OCI-LY3 (cell line): ENCODE data around the gene EXD3.
"Not testable (repeated sequence)": the region's sequence is repeated elsewhere in the genome, so short reads cannot be mapped to it uniquely, and the experiment has no call there.

Source experiments
- H2AFZ ChIP-seq: fragments of 200-600, 300-600 bp; shearing (Covaris generic); 2 replicates; pipeline ENCODE4 v1.6.0; 2014; ENCODE audit warnings: antibody characterized with exemption, low read depth, low read length
- H3K27ac ChIP-seq: fragments of 200-600, 300-600 bp; sonication (generic); 2 replicates; pipeline ENCODE4 v1.5.1; 2014; ENCODE audit warnings: mild to moderate bottlenecking, low read length, moderate library complexity, mixed read lengths
- H3K27me3 ChIP-seq: fragments of 200-600, 300-600 bp; sonication (generic); 2 replicates; pipeline ENCODE4 v1.6.1; 2014; ENCODE audit warnings: low read depth, low read length, mixed read lengths
- H3K36me3 ChIP-seq: fragments of 200-600, 300-600 bp; sonication (generic); replicated peaks from 2 replicates; pipeline ENCODE3; 2014; ENCODE audit warnings: low read depth, low read length, mixed read lengths
- H3K4me1 ChIP-seq: fragments of 300-600, 200-600 bp; sonication (generic); 2 replicates; pipeline ENCODE4 v1.6.1; 2014; ENCODE audit warnings: low read length, mixed read lengths
- H3K4me2 ChIP-seq: fragments of 200-600, 300-600 bp; sonication (generic); 2 replicates; pipeline ENCODE4 v1.6.1; 2014; ENCODE audit warnings: low read length, mixed read lengths
- H3K4me3 ChIP-seq: fragments of 300-600, 200-600 bp; sonication (generic); 2 replicates; pipeline ENCODE4 v1.5.1; 2014; ENCODE audit warnings: antibody characterized with exemption, mild to moderate bottlenecking, low read length, moderate library complexity
- H3K79me2 ChIP-seq: fragments of 300-600, 200-600 bp; shearing (Covaris generic); 2 replicates; pipeline ENCODE4 v1.6.1; 2014; ENCODE audit warnings: mild to moderate bottlenecking, low read length, mixed read lengths
- H3K9ac ChIP-seq: fragments of 300-600, 200-600 bp; shearing (Covaris generic); 2 replicates; pipeline ENCODE4 v1.6.0; 2014; ENCODE audit warnings: mild to moderate bottlenecking, low read length, moderate library complexity
- H3K9me3 ChIP-seq: fragments of 200-600, 300-600 bp; shearing (Covaris generic); 2 replicates; pipeline ENCODE4 v1.6.1; 2014; ENCODE audit warnings: low read length, mixed read lengths; ENCODE audit not compliant: insufficient read depth
- H4K20me1 ChIP-seq: fragments of 200-600, 300-600 bp; sonication (generic); 2 replicates; pipeline ENCODE4 v1.6.1; 2016; ENCODE audit warnings: low read length, mixed read lengths; ENCODE audit not compliant: insufficient read depth
- EZH2phosphoT487 ChIP-seq: fragments of 200-600 bp; shearing (Covaris generic); IDR thresholded peaks from 2 replicates; pipeline ENCODE4 v1.6.1; 2018; ENCODE audit warnings: antibody characterized with exemption, mixed run types, low read depth
- TF ChIP-seq, protein P1 (sequence below): fragments of 200-600, 300-600 bp; sonication (generic); IDR thresholded peaks from 2 replicates; pipeline ENCODE4 v1.5.1; 2014; ENCODE audit warnings: antibody characterized with exemption, low read length, low read depth

Gene EXD3

GRCh38 chr9:137336735-137337134 is 86.2 kb downstream of the EXD3 start:
- Histone ChIP-seq H4K20me1 (no peaks in the 10 kb centered on the region), H3K4me2 (no peak overlapping the region), H3K4me3 (no peak overlapping the region), H3K4me1 (no peaks in the 10 kb centered on the region), H3K79me2 (no peaks in the 10 kb centered on the region), H3K27me3 (no peaks in the 10 kb centered on the region), H3K9me3 (no peaks in the 10 kb centered on the region), H2AFZ (no peak overlapping the region), H3K36me3 (no peaks in the 10 kb centered on the region), H3K9ac (no peak overlapping the region), H3K27ac (no peak overlapping the region)
- TF ChIP-seq, protein P1, sequence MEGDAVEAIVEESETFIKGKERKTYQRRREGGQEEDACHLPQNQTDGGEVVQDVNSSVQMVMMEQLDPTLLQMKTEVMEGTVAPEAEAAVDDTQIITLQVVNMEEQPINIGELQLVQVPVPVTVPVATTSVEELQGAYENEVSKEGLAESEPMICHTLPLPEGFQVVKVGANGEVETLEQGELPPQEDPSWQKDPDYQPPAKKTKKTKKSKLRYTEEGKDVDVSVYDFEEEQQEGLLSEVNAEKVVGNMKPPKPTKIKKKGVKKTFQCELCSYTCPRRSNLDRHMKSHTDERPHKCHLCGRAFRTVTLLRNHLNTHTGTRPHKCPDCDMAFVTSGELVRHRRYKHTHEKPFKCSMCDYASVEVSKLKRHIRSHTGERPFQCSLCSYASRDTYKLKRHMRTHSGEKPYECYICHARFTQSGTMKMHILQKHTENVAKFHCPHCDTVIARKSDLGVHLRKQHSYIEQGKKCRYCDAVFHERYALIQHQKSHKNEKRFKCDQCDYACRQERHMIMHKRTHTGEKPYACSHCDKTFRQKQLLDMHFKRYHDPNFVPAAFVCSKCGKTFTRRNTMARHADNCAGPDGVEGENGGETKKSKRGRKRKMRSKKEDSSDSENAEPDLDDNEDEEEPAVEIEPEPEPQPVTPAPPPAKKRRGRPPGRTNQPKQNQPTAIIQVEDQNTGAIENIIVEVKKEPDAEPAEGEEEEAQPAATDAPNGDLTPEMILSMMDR = no peak
- no peak for TF ChIP-seq EZH2phosphoT487

DNA sequence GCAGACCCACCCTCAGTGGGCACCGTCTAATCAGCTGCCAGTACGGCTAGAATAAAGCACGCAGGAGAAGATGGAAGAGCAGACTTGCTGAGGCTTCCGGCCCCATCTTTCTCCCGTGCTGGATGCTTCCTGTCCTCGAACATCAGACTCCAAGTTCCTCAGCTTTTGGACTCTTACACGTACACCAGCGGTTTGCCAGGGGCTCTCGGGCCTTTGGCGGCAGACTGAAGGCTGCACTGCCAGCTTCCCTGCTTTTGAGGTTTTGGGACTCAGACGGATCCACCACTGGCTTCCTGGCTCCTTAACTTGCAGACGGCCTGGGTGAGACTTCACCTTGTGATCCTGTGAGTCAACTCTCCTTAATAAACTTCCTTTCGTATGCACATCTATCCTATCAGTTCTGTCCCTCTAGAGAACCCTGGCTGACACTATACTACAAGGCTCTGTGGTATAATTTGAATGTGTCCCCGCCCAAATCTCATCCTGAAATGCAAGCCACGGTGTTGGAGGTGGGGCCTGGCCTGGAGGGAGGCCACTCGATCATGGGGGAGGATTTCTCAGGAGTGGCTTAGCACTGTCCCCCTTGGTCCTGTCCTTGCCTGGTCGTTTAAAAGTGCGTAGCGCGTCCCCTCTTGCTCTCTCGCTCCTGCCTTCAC is 89.8 kb downstream of the EXD3 start:
- Histone ChIP-seq H3K79me2 (no peaks in the 10 kb centered on the region), H4K20me1 (no peaks in the 10 kb centered on the region), H3K36me3 (no peaks in the 10 kb centered on the region), H3K4me2 (no peak overlapping the region), H3K4me3 (no peak overlapping the region), H3K27me3 (no peaks in the 10 kb centered on the region), H2AFZ (no peak overlapping the region), H3K27ac (no peak overlapping the region), H3K9me3 (no peaks in the 10 kb centered on the region), H3K4me1 (no peaks in the 10 kb centered on the region), H3K9ac (no peak overlapping the region)
- TF ChIP-seq, protein P1 = no peak
- no peak for TF ChIP-seq EZH2phosphoT487

- H3K4me3 ChIP-seq = no peak overlapping the region
- no peaks in the 10 kb centered on the region for H3K36me3 ChIP-seq
- no peak overlapping the region for H3K4me2 ChIP-seq
- no peak overlapping the region for H3K27ac ChIP-seq
- no peaks in the 10 kb centered on the region for H3K79me2 ChIP-seq
- no peaks in the 10 kb centered on the region for H3K9me3 ChIP-seq
- H3K27me3 ChIP-seq = no peaks in the 10 kb centered on the region
- peaks cover 5% of the 10 kb centered on the region for H3K4me1 ChIP-seq
- H2AFZ ChIP-seq = no peak overlapping the region
- H3K9ac ChIP-seq = no peak overlapping the region
- TF ChIP-seq, protein P1 = no peak
- no peak for TF ChIP-seq EZH2phosphoT487
- no peaks in the 10 kb centered on the region for H4K20me1 ChIP-seq
These were observed 91.0 kb downstream of the EXD3 start for GRCh38 chr9:137331929-137332328.

DNA sequence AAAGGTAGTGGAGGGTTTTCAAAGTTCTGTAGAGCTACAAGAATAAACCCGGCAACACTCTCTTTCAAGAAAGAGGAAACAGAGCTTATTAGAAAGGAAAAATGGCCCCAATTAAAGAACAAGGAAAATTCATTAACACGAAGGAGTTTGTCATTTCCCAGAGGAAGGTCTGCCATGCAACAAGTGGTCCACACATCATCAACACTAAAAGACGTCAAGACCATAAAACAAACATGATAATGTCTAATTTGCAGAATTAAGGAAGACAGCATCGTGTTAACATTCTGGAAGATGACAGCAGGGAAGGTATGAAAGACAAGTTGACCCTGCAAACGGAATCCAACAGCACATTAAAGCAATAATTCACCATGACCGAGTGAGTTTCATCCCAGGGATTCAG is 92.3 kb downstream of the EXD3 start:
- Histone ChIP-seq H4K20me1 (no peaks in the 10 kb centered on the region), H3K27me3 (no peaks in the 10 kb centered on the region), H3K79me2 (no peaks in the 10 kb centered on the region), H2AFZ (no peak overlapping the region), H3K36me3 (no peaks in the 10 kb centered on the region), H3K4me1 (peaks cover 16% of the 10 kb centered on the region), H3K27ac (no peak overlapping the region), H3K9me3 (no peaks in the 10 kb centered on the region), H3K4me3 (no peak overlapping the region), H3K4me2 (no peak overlapping the region), H3K9ac (no peak overlapping the region)
- TF ChIP-seq, protein P1 = no peak
- TF ChIP-seq EZH2phosphoT487 = no peak

DNA sequence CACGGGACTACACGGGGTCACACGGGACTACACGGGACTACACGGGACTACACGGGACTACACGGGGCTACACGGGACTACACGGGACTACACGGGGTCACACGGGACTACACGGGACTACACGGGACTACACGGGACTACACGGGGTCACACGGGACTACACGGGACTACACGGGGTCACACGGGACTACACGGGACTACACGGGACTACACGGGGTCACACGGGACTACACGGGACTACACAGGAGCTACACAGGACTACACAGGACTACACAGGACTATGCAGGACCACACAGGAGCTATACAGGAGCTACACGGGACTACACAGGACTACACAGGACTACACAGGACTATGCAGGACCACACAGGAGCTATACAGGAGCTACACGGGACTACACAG is 93.4 kb downstream of the EXD3 start:
- H3K4me2 ChIP-seq, H4K20me1 ChIP-seq, H3K9ac ChIP-seq, H3K79me2 ChIP-seq, H2AFZ ChIP-seq, H3K4me3 ChIP-seq, H3K27me3 ChIP-seq, H3K36me3 ChIP-seq, H3K27ac ChIP-seq, H3K9me3 ChIP-seq: not testable (repeated sequence)
- peaks cover 18% of the 10 kb centered on the region for H3K4me1 ChIP-seq

- H4K20me1 ChIP-seq, H3K9ac ChIP-seq, H3K36me3 ChIP-seq, H2AFZ ChIP-seq, H3K27ac ChIP-seq, H3K4me3 ChIP-seq, H3K4me2 ChIP-seq, H3K79me2 ChIP-seq, H3K27me3 ChIP-seq, H3K9me3 ChIP-seq: not testable (repeated sequence)
- H3K4me1 ChIP-seq = peaks cover 18% of the 10 kb centered on the region
These were observed 95.1 kb downstream of the EXD3 start for GRCh38 chr9:137327641-137328550.
